HepG2 (cell line): ENCODE results near the gene RTEL1. TPM values are rescaled to one million over a fixed set of nuclear protein-coding genes. Genes with fewer than 3 reads are reported as not detected.

ENCODE experiments used
- BRD4 ChIP-seq: sonication (generic); formaldehyde crosslinking; IDR thresholded peaks from 2 replicates; pipeline ENCODE4 v1.4.0; 2020; ENCODE audit warnings: missing genetic modification reagents
- CEBPG ChIP-seq: IDR thresholded peaks from 2 replicates; pipeline ENCODE4 v1.6.1; 2016
- DNMT1 ChIP-seq: sonication (generic); formaldehyde crosslinking; IDR thresholded peaks from 2 replicates; pipeline ENCODE4 v1.5.1; 2020; ENCODE audit warnings: mild to moderate bottlenecking, missing genetic modification reagents
- FOXO1 ChIP-seq: sonication (generic); formaldehyde crosslinking; IDR thresholded peaks from 2 replicates; pipeline ENCODE4 v1.4.0; 2020; ENCODE audit warnings: missing genetic modification reagents
- GLI4 ChIP-seq: sonication (generic); formaldehyde crosslinking; IDR thresholded peaks from 2 replicates; pipeline ENCODE4 v1.5.1; 2020; ENCODE audit warnings: missing genetic modification reagents, mild to moderate bottlenecking, moderate library complexity, borderline replicate concordance
- HMGA1 ChIP-seq: sonication (generic); formaldehyde crosslinking; conservative IDR thresholded peaks from 2 replicates; pipeline ENCODE4 v1.4.0; 2020; ENCODE audit warnings: missing genetic modification reagents
- JARID2 ChIP-seq: sonication (generic); formaldehyde crosslinking; IDR thresholded peaks from 2 replicates; pipeline ENCODE4 v1.8.1; 2023; ENCODE audit warnings: missing genetic modification reagents, inconsistent platforms; ENCODE audit not compliant: insufficient replicate concordance
- KMT2A ChIP-seq: sonication (generic); formaldehyde crosslinking; IDR thresholded peaks from 2 replicates; pipeline ENCODE4 v1.4.0; 2020; ENCODE audit warnings: missing genetic modification reagents
- RBM39 ChIP-seq: fragments of 200-400 bp; formaldehyde crosslinking; IDR thresholded peaks from one replicate; pipeline ENCODE4 v1.6.1; 2018; ENCODE audit warnings: antibody characterized with exemption, mild to moderate bottlenecking, low read depth, low read length; ENCODE audit not compliant: poor library complexity, severe bottlenecking
- RFX5 ChIP-seq: IDR thresholded peaks from 2 replicates; pipeline ENCODE4 v1.6.1; 2011; ENCODE audit warnings: low read depth, low read length, improper control_type of control experiment
- U2AF2 ChIP-seq: fragments of 200-400 bp; formaldehyde crosslinking; IDR thresholded peaks from 2 replicates; pipeline ENCODE4 v1.6.1; 2017; ENCODE audit warnings: low read depth, mild to moderate bottlenecking, low read length
- ZNF569 ChIP-seq: sonication (generic); formaldehyde crosslinking; IDR thresholded peaks from 2 replicates; pipeline ENCODE4 v1.5.0; 2020; ENCODE audit warnings: mild to moderate bottlenecking, missing genetic modification reagents, moderate library complexity, borderline replicate concordance
- ZNF83 ChIP-seq: sonication (generic); formaldehyde crosslinking; IDR thresholded peaks from 2 replicates; pipeline ENCODE4 v1.4.0; 2020; ENCODE audit warnings: missing genetic modification reagents, mild to moderate bottlenecking, borderline replicate concordance
- ZNF878 ChIP-seq: sonication (generic); formaldehyde crosslinking; IDR thresholded peaks from 2 replicates; pipeline ENCODE4 v1.8.1; 2023; ENCODE audit warnings: mild to moderate bottlenecking, missing genetic modification reagents, moderate library complexity
- ZSCAN22 ChIP-seq: sonication (generic); formaldehyde crosslinking; IDR thresholded peaks from 2 replicates; pipeline ENCODE4 v1.4.0; 2020; ENCODE audit warnings: mild to moderate bottlenecking, missing genetic modification reagents
- polyA plus RNA-seq, 8 experiments: library from polyadenylated mRNA; depleted of rRNA in 3 of 8; stranded (reverse) in 7 of 8; unstranded in 1 of 8; fragments of >200 nt; fragmentation: Illumina TruSeq in 4 of 8; extraction: Trizol in 4 of 8; gene quantifications; 2 replicates each; pipeline versions ENCODE4 v1.2.1 to v1.2.3, GENCODE V29; 2011 to 2016; ENCODE audit warnings: low read depth in 4 of 8, missing spikeins in 1 of 8, mixed read lengths in 1 of 8; ENCODE audit not compliant: insufficient read depth in 1 of 8
- total RNA-seq, 5 experiments: library from RNA; depleted of rRNA; stranded (reverse); fragments of >200 nt; fragmentation: Illumina TruSeq; extraction: Trizol; gene quantifications; 2 replicates each; pipeline ENCODE4 v1.2.3, GENCODE V29; 2016; ENCODE audit warnings: low read depth in 1 of 5
- TF ChIP-seq, protein P1 (sequence below): sonication (generic); formaldehyde crosslinking; IDR thresholded peaks from 2 replicates; pipeline ENCODE4 v1.9.0; 2021; ENCODE audit warnings: mild to moderate bottlenecking, missing genetic modification reagents
- TF ChIP-seq, protein P2 (sequence below): IDR thresholded peaks from 2 replicates; pipeline ENCODE4 v1.6.1; 2018; ENCODE audit warnings: missing genetic modification reagents, mild to moderate bottlenecking, missing compliant biosample characterization
- TF ChIP-seq, protein P3 (sequence below): sonication (generic); formaldehyde crosslinking; IDR thresholded peaks from 2 replicates; pipeline ENCODE4 v1.5.0; 2020; ENCODE audit warnings: missing genetic modification reagents

Gene RTEL1
- total and polyA plus RNA-seq, 2 of the 13 experiments (the other 11 are each of a cell fraction or from before 2014, with no cell fraction given), result 21.8 to 36.4 TPM

DNA sequence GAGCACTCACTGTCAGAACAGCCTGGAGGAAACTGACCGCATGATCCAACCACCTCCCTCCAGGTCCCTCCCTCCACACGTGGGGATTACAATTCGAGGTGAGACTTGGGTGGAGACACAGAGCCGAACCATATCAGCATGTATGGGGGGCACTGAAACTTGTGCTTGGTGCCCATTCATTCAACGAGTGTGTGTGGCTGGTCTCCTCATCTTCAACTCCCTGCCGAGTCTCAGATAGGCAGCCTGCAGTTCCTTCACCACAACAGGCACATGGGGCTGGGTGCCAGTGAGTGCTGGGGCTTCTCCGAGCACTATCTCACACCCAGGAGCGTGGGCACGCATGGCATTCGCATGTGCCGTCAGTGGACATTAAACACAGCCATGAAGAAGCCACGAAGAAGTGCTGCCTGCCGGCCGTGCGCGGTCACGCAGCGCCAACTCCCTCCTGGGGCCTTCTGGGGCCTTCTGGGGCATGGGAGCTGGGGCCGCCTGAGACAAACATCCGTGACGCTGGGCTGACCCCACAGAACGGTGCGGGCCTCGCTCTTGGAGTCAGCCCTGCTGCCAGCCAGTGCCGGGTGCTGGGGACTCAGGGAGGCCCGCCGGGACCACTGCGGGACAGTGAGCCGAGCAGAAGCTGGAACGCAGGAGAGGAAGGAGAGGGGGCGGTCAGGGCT lies 714 bp upstream of the RTEL1 start (continued):
- TF ChIP-seq, protein P1, sequence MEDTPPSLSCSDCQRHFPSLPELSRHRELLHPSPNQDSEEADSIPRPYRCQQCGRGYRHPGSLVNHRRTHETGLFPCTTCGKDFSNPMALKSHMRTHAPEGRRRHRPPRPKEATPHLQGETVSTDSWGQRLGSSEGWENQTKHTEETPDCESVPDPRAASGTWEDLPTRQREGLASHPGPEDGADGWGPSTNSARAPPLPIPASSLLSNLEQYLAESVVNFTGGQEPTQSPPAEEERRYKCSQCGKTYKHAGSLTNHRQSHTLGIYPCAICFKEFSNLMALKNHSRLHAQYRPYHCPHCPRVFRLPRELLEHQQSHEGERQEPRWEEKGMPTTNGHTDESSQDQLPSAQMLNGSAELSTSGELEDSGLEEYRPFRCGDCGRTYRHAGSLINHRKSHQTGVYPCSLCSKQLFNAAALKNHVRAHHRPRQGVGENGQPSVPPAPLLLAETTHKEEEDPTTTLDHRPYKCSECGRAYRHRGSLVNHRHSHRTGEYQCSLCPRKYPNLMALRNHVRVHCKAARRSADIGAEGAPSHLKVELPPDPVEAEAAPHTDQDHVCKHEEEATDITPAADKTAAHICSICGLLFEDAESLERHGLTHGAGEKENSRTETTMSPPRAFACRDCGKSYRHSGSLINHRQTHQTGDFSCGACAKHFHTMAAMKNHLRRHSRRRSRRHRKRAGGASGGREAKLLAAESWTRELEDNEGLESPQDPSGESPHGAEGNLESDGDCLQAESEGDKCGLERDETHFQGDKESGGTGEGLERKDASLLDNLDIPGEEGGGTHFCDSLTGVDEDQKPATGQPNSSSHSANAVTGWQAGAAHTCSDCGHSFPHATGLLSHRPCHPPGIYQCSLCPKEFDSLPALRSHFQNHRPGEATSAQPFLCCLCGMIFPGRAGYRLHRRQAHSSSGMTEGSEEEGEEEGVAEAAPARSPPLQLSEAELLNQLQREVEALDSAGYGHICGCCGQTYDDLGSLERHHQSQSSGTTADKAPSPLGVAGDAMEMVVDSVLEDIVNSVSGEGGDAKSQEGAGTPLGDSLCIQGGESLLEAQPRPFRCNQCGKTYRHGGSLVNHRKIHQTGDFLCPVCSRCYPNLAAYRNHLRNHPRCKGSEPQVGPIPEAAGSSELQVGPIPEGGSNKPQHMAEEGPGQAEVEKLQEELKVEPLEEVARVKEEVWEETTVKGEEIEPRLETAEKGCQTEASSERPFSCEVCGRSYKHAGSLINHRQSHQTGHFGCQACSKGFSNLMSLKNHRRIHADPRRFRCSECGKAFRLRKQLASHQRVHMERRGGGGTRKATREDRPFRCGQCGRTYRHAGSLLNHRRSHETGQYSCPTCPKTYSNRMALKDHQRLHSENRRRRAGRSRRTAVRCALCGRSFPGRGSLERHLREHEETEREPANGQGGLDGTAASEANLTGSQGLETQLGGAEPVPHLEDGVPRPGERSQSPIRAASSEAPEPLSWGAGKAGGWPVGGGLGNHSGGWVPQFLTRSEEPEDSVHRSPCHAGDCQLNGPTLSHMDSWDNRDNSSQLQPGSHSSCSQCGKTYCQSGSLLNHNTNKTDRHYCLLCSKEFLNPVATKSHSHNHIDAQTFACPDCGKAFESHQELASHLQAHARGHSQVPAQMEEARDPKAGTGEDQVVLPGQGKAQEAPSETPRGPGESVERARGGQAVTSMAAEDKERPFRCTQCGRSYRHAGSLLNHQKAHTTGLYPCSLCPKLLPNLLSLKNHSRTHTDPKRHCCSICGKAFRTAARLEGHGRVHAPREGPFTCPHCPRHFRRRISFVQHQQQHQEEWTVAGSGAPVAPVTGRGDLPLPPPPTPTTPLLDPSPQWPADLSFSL (CRISPR knock-in tag), result no peak; the same call in 1 of the 2 replicates
- TF ChIP-seq FOXO1 (CRISPR knock-in tag) (no peak), DNMT1 (CRISPR knock-in tag) (no peak), BRD4 (CRISPR knock-in tag) (no peak; the same call in 1 of the 2 replicates), ZNF569 (CRISPR knock-in tag) (no peak), U2AF2 (no peak), ZSCAN22 (no peak), RBM39 (no peak), JARID2 (CRISPR knock-in tag) (no peak), GLI4 (no peak; the same call in 1 of the 2 replicates), RFX5 (no peak), HMGA1 (CRISPR knock-in tag) (no peak), ZNF83 (no peak), CEBPG (CRISPR knock-in tag) (no peak), KMT2A (CRISPR knock-in tag) (no peak), ZNF878 (no peak)
- TF ChIP-seq, protein P2, sequence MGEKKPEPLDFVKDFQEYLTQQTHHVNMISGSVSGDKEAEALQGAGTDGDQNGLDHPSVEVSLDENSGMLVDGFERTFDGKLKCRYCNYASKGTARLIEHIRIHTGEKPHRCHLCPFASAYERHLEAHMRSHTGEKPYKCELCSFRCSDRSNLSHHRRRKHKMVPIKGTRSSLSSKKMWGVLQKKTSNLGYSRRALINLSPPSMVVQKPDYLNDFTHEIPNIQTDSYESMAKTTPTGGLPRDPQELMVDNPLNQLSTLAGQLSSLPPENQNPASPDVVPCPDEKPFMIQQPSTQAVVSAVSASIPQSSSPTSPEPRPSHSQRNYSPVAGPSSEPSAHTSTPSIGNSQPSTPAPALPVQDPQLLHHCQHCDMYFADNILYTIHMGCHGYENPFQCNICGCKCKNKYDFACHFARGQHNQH (CRISPR knock-in tag), result no peak
- TF ChIP-seq, protein P3, sequence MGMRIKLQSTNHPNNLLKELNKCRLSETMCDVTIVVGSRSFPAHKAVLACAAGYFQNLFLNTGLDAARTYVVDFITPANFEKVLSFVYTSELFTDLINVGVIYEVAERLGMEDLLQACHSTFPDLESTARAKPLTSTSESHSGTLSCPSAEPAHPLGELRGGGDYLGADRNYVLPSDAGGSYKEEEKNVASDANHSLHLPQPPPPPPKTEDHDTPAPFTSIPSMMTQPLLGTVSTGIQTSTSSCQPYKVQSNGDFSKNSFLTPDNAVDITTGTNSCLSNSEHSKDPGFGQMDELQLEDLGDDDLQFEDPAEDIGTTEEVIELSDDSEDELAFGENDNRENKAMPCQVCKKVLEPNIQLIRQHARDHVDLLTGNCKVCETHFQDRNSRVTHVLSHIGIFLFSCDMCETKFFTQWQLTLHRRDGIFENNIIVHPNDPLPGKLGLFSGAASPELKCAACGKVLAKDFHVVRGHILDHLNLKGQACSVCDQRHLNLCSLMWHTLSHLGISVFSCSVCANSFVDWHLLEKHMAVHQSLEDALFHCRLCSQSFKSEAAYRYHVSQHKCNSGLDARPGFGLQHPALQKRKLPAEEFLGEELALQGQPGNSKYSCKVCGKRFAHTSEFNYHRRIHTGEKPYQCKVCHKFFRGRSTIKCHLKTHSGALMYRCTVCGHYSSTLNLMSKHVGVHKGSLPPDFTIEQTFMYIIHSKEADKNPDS, result no peak
